Measurements from ENCODE around the gene DEFB113.

DEFB113 gene

GRCh38 chr6:49937017-49937416 lies 32.4 kb downstream of the DEFB113 start:
- DNase-seq (ENCODE audit: low read depth, low spot score) = no peak

- DNase-seq (ENCODE audit: low read depth, low spot score) = no peak
These were observed 34.0 kb downstream of the DEFB113 start for GRCh38 chr6:49935387-49935786.

GRCh38 chr6:49934770-49935169 lies 34.7 kb downstream of the DEFB113 start:
- DNase-seq (ENCODE audit: low read depth, low spot score) = no peak

- no peak for DNase-seq (ENCODE audit: low read depth, low spot score)
These were observed 35.9 kb downstream of the DEFB113 start for GRCh38 chr6:49933526-49933925.

- no peak for DNase-seq (ENCODE audit: low read depth, low spot score)
These were observed 40.1 kb downstream of the DEFB113 start for GRCh38 chr6:49929340-49929739.

- DNase-seq (ENCODE audit: low read depth, low spot score) = no peak
These were observed 45.6 kb downstream of the DEFB113 start for GRCh38 chr6:49923826-49924225.

GRCh38 chr6:49919935-49920644 lies 49.3 kb downstream of the DEFB113 start:
- no peak for DNase-seq (ENCODE audit: low read depth, low spot score)

GRCh38 chr6:49919261-49919660 lies 50.2 kb downstream of the DEFB113 start:
- no peak for DNase-seq (ENCODE audit: low read depth, low spot score)

GRCh38 chr6:49918787-49919186 lies 50.6 kb downstream of the DEFB113 start:
- DNase-seq (ENCODE audit: low read depth, low spot score) = no peak

Measured in smooth muscle cell of the brain vasculature (primary cell).